Breast epithelium (tissue), 3 donors: ENCODE data around the gene NINJ2.

ENCODE experiments used
- CTCF ChIP-seq, 3 donors: fragments of 450-650 bp; IDR thresholded peaks; one replicate each; pipeline ENCODE4 v1.5.1; 2016 to 2017; ENCODE audit warnings: antibody characterized with exemption in 3 of 3, mild to moderate bottlenecking in 3 of 3, moderate library complexity in 3 of 3
- POLR2A ChIP-seq: fragments of 450-650 bp; IDR thresholded peaks from one replicate; pipeline ENCODE4 v1.6.1; 2016; ENCODE audit warnings: antibody characterized with exemption, mild to moderate bottlenecking, moderate library complexity
- POLR2AphosphoS5 ChIP-seq, 3 donors: sonication (generic); formaldehyde crosslinking; IDR thresholded peaks; one replicate each; pipeline ENCODE4 v1.6.1; 2017; ENCODE audit warnings: antibody characterized with exemption in 3 of 3

DNA sequence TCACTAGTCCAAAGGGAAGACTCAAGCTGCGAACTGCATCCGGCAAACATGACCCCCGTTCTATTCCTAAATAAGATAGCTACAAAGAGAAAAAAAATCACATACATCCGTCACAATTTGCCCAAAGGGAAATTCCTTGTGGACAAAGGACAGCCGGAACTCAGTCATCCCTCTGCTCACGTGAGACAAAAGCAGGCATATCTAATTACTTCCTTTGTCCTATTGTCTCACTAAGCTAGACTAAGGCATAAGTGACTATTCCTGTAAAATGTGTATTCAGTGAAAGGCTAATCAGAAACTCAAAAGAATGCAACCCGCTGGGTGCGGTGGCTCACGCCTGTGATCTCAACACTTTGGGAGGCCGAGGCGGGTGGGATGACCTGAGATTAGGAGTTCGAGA lies 27.2 kb upstream of the NINJ2 start:
- TF ChIP-seq POLR2AphosphoS5 (IDR thresholded peaks at IDR 0.05) (peak in 2 of 3 donors; percentile 46 to 47), CTCF (IDR thresholded peaks at IDR 0.05) (no peak), POLR2A (no peak)
